H9 (cell line): ENCODE data around the gene NAGPA. TPM values are rescaled to one million over a fixed set of nuclear protein-coding genes. Genes with fewer than 3 reads are reported as not detected.

ENCODE experiments used
- DNase-seq: peaks from one replicate; pipeline ENCODE4 v3.0.0-alpha.2; 2017
- H2AFZ ChIP-seq: one replicate; pipeline ENCODE4 v1.6.1; 2013; ENCODE audit warnings: mild to moderate bottlenecking, low read length, control low read depth, moderate library complexity
- H2AK5ac ChIP-seq: 2 replicates; pipeline ENCODE4 v1.6.1; 2013; ENCODE audit warnings: low read length, control low read depth, mixed read lengths; ENCODE audit not compliant: insufficient read length
- H2BK120ac ChIP-seq: one replicate; pipeline ENCODE4 v1.6.1; 2013; ENCODE audit warnings: low read depth, mild to moderate bottlenecking, low read length, control low read depth, inconsistent platforms; ENCODE audit not compliant: poor library complexity, severe bottlenecking
- H2BK12ac ChIP-seq: 2 replicates; pipeline ENCODE4 v1.6.1; 2013; ENCODE audit warnings: low read length, control low read depth, mixed read lengths, low read depth; ENCODE audit not compliant: insufficient read length
- H2BK15ac ChIP-seq: 2 replicates; pipeline ENCODE4 v1.6.1; 2013; ENCODE audit warnings: low read depth, low read length, control low read depth
- H2BK20ac ChIP-seq: one replicate; pipeline ENCODE4 v1.6.1; 2013; ENCODE audit warnings: low read depth, mild to moderate bottlenecking, low read length, control low read depth, inconsistent platforms; ENCODE audit not compliant: poor library complexity, severe bottlenecking
- H2BK5ac ChIP-seq: 2 replicates; pipeline ENCODE4 v1.6.1; 2013; ENCODE audit warnings: low read length, control low read depth, mixed read lengths; ENCODE audit not compliant: insufficient read length
- H3K14ac ChIP-seq: 2 replicates; pipeline ENCODE4 v1.6.1; 2013; ENCODE audit warnings: low read length, control low read depth; ENCODE audit not compliant: insufficient read depth
- H3K18ac ChIP-seq: 2 replicates; pipeline ENCODE4 v1.6.1; 2013; ENCODE audit warnings: low read depth, mild to moderate bottlenecking, mixed read lengths, low read length, control low read depth; ENCODE audit not compliant: insufficient read length
- H3K23ac ChIP-seq: 2 replicates; pipeline ENCODE4 v1.6.1; 2013; ENCODE audit warnings: low read length, control low read depth, mixed read lengths, low read depth; ENCODE audit not compliant: insufficient read length
- H3K23me2 ChIP-seq: 2 replicates; pipeline ENCODE4 v1.6.1; 2013; ENCODE audit warnings: low read depth, mild to moderate bottlenecking, mixed read lengths, low read length, control low read depth; ENCODE audit not compliant: insufficient read length, poor library complexity, severe bottlenecking
- H3K27ac ChIP-seq: 2 replicates; pipeline ENCODE4 v1.5.1; 2013; ENCODE audit warnings: low read length, control low read depth, mixed read lengths, low read depth; ENCODE audit not compliant: insufficient read length
- H3K27me3 ChIP-seq: 2 replicates; pipeline ENCODE4 v1.6.1; 2013; ENCODE audit warnings: low read length, control low read depth, inconsistent platforms; ENCODE audit not compliant: insufficient read depth
- H3K4ac ChIP-seq: 2 replicates; pipeline ENCODE4 v1.6.1; 2013; ENCODE audit warnings: low read depth, mild to moderate bottlenecking, control low read depth, inconsistent platforms, low read length, moderate library complexity
- H3K4me1 ChIP-seq: 2 replicates; pipeline ENCODE4 v1.6.1; 2013; ENCODE audit warnings: low read length, control low read depth, inconsistent platforms; ENCODE audit not compliant: insufficient read depth
- H3K4me2 ChIP-seq: 2 replicates; pipeline ENCODE4 v1.6.1; 2013; ENCODE audit warnings: low read length, control low read depth, mixed read lengths; ENCODE audit not compliant: insufficient read length, insufficient read depth
- H3K56ac ChIP-seq: 2 replicates; pipeline ENCODE4 v1.6.1; 2013; ENCODE audit warnings: low read depth, mild to moderate bottlenecking, mixed read lengths, low read length, control low read depth; ENCODE audit not compliant: insufficient read length
- H3K79me1 ChIP-seq: 2 replicates; pipeline ENCODE4 v1.6.1; 2013; ENCODE audit warnings: low read depth, mild to moderate bottlenecking, moderate library complexity, low read length, control low read depth, inconsistent platforms; ENCODE audit not compliant: insufficient read depth, poor library complexity, severe bottlenecking
- H3K79me2 ChIP-seq: 2 replicates; pipeline ENCODE4 v1.6.1; 2013; ENCODE audit warnings: low read length, control low read depth, inconsistent platforms; ENCODE audit not compliant: insufficient read depth
- H3K9ac ChIP-seq: 2 replicates; pipeline ENCODE4 v1.6.1; 2013; ENCODE audit warnings: low read length, control low read depth, mixed read lengths; ENCODE audit not compliant: insufficient read length; ENCODE audit errors: extremely low read depth
- H3K9me3 ChIP-seq: one replicate; pipeline ENCODE4 v1.6.1; 2013; ENCODE audit warnings: low read depth, low read length, inconsistent platforms; ENCODE audit not compliant: control insufficient read depth
- H3T11ph ChIP-seq: one replicate; pipeline ENCODE4 v1.6.1; 2013; ENCODE audit warnings: mild to moderate bottlenecking, low read length, control low read depth, inconsistent platforms
- H4K20me1 ChIP-seq: one replicate; pipeline ENCODE4 v1.6.1; 2013; ENCODE audit not compliant: control insufficient read depth, insufficient read length, insufficient read depth
- H4K5ac ChIP-seq: 2 replicates; pipeline ENCODE4 v1.6.1; 2013; ENCODE audit warnings: low read depth, mild to moderate bottlenecking, mixed read lengths, low read length, control low read depth; ENCODE audit not compliant: insufficient read length
- H4K8ac ChIP-seq: replicated peaks from 2 replicates; pipeline ENCODE4 v1.6.1; 2013; ENCODE audit warnings: low read length, control low read depth, mixed read lengths, low read depth; ENCODE audit not compliant: insufficient read length
- H4K91ac ChIP-seq: 2 replicates; pipeline ENCODE4 v1.6.1; 2013; ENCODE audit warnings: low read depth, mild to moderate bottlenecking, moderate library complexity, mixed read lengths, low read length, control low read depth; ENCODE audit not compliant: insufficient read length
- H3K27ac Mint-ChIP-seq, 3 experiments: 2 replicates in 2 of 3; 3 replicates in 1 of 3; pipeline ENCODE4 v1.8.0; 2020 to 2021; ENCODE audit warnings: mixed read lengths in 3 of 3, mild to moderate bottlenecking in 1 of 3, moderate library complexity in 1 of 3
- H3K27me3 Mint-ChIP-seq: 2 replicates; pipeline ENCODE4 v1.8.0; 2021; ENCODE audit warnings: low read depth, mild to moderate bottlenecking, moderate library complexity, mixed read lengths
- H3K36me3 Mint-ChIP-seq, 3 experiments: 2 replicates in 2 of 3; 3 replicates in 1 of 3; pipeline ENCODE4 v1.8.0; 2020 to 2021; ENCODE audit warnings: low read depth in 3 of 3, mixed read lengths in 3 of 3; ENCODE audit not compliant: insufficient read depth in 1 of 3
- H3K4me1 Mint-ChIP-seq, 2 experiments: 2 replicates each; pipeline ENCODE4 v1.8.0; 2020; ENCODE audit warnings: mixed read lengths in 2 of 2
- H3K4me3 Mint-ChIP-seq, 2 experiments: 2 replicates in 1 of 2; 3 replicates in 1 of 2; pipeline ENCODE4 v1.8.0; 2020 to 2021; ENCODE audit warnings: mild to moderate bottlenecking in 2 of 2, mixed read lengths in 2 of 2, moderate library complexity in 1 of 2
- H3K9me3 Mint-ChIP-seq, 2 experiments: 2 replicates in 1 of 2; 3 replicates in 1 of 2; pipeline ENCODE4 v1.8.0; 2020; ENCODE audit warnings: mild to moderate bottlenecking in 2 of 2, mixed read lengths in 2 of 2, moderate library complexity in 1 of 2
- CTCF ChIP-seq: fragments of 200-600 bp; sonication (generic); conservative IDR thresholded peaks from 3 replicates; pipeline ENCODE4 v1.8.0; 2021; ENCODE audit warnings: antibody characterized with exemption, mild to moderate bottlenecking
- WGBS: extraction: QIAGEN DNeasy Blood & Tissue Kit; methylation state at CpG from one replicate; pipeline ENCODE4 v1.1.7; 2013; ENCODE audit warnings: missing lambda C conversion rate, low lambda C conversion rate, mixed read lengths; ENCODE audit not compliant: insufficient read length; ENCODE audit errors: extremely low coverage; 5-methylcytosine and 5-hydroxymethylcytosine counted together
- total RNA-seq: library from RNA; stranded (reverse); gene quantifications from 2 replicates; pipeline ENCODE4 v1.2.1, GENCODE V29; 2021

The NAGPA gene
- total RNA-seq, 1 experiment from 2014 or later, result 12.1 TPM

- Histone ChIP-seq H3K79me1 (no peaks in the 10 kb centered on the region), H3K4ac (no peak overlapping the region), H2BK120ac (no peak overlapping the region), H2AK5ac (no peak overlapping the region), H3K14ac (no peak overlapping the region; the same call in 1 of the 2 replicates), H2BK5ac (no peak overlapping the region), H4K5ac (no peak overlapping the region), H3K9ac (no peak overlapping the region), H2AFZ (no peak overlapping the region), H3K27me3 (no peaks in the 10 kb centered on the region), H3K18ac (no peak overlapping the region), H4K8ac (no peak overlapping the region), H3K23ac (no peak overlapping the region), H3T11ph (no peak overlapping the region), H3K79me2 (no peaks in the 10 kb centered on the region), H3K23me2 (no peaks in the 10 kb centered on the region), H4K91ac (no peak overlapping the region), H3K27ac (no peak overlapping the region), H3K4me2 (no peak overlapping the region), H3K56ac (no peak overlapping the region), H3K9me3 (no peaks in the 10 kb centered on the region), H2BK20ac (no peak overlapping the region), H2BK15ac (no peak overlapping the region), H2BK12ac (no peak overlapping the region), H4K20me1 (no peaks in the 10 kb centered on the region), H3K4me1 (peaks cover 4% of the 10 kb centered on the region; the same call in 1 of the 2 replicates)
- Mint-ChIP-seq H3K27ac (peak overlapping the region; percentile 51 to 91 (median 90); a peak in 3 of 7 replicates), H3K9me3 (no peaks in the 10 kb centered on the region; a peak in 1 of 5 replicates), H3K4me3 (peak overlapping the region in 1 of 2 experiments; percentile 46; a peak in 1 of 5 replicates), H3K36me3 (no peaks in the 10 kb centered on the region), H3K27me3 (no peaks in the 10 kb centered on the region), H3K4me1 (peaks cover 31 to 35% of the 10 kb centered on the region in 2 experiments)
- TF ChIP-seq CTCF, result no peak
- WGBS, result no CpG with 5 or more reads among the region's 10 CpGs
- no peak for DNase-seq
These were observed 26.4 kb upstream of the NAGPA start for GRCh38 chr16:5060073-5060641.
